Gastroesophageal sphincter (tissue), 3 donors: ENCODE data around the gene MGLL.

Source experiments
- CTCF ChIP-seq, 4 experiments: fragments of 200-600 bp in 2 of 4; fragments of 450-650 bp in 2 of 4; sonication (generic) in 1 of 4; IDR thresholded peaks; one replicate each; pipeline ENCODE4 v1.5.1; 2017 to 2019; ENCODE audit warnings: antibody characterized with exemption in 4 of 4, mild to moderate bottlenecking in 2 of 4, moderate library complexity in 2 of 4
- POLR2A ChIP-seq, 2 donors: fragments of 450-650 bp; IDR thresholded peaks; one replicate each; pipeline ENCODE4 v1.6.1; 2017; ENCODE audit warnings: antibody characterized with exemption in 2 of 2, mild to moderate bottlenecking in 2 of 2, moderate library complexity in 1 of 2
- POLR2AphosphoS5 ChIP-seq: sonication (generic); formaldehyde crosslinking; IDR thresholded peaks from one replicate; pipeline ENCODE4 v1.6.1; 2017; ENCODE audit warnings: antibody characterized with exemption

- TF ChIP-seq CTCF (IDR thresholded peaks at IDR 0.05) (no peak), POLR2AphosphoS5 (peak; percentile 14), POLR2A (IDR thresholded peaks at IDR 0.05) (no peak)
These were observed 132.2 kb downstream of the MGLL start for GRCh38 chr3:127690106-127690505.
